LNCAP (cell line): Measurements from ENCODE around the gene SPTLC2.

Experiments
- TF ChIP-seq, protein P1 (sequence below): fragments of 450-650 bp; IDR thresholded peaks from 2 replicates; pipeline ENCODE4 v1.5.1; 2017; ENCODE audit warnings: mild to moderate bottlenecking

Gene SPTLC2

DNA sequence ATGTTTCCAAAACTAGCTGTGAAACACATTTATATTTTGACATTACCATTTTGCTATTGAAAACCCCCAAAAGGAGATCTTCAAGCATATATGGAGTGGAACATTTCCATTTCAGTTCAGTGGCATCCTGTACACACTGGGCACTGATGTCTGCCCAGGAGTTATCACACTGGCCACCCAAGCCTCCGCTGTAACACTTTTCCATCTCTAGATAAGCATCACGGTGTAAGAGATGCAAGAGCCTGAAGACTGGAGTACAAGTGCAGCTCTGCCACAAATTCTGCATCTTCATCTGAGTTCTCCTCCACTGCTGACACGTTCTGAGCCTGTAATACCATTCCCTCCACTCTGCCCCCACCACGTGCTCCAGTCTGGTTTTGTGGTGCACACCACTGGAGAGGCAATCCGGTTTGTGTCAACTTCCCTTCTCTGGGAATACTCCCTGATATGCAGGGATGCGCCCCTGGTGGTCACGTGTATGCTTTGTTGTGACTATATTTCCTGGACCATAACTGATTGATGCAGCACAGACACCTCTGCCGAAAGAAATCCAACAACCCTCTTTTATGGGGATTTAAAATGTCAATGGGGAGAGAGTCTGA is 12.7 kb downstream of the SPTLC2 start:
- TF ChIP-seq, protein P1, sequence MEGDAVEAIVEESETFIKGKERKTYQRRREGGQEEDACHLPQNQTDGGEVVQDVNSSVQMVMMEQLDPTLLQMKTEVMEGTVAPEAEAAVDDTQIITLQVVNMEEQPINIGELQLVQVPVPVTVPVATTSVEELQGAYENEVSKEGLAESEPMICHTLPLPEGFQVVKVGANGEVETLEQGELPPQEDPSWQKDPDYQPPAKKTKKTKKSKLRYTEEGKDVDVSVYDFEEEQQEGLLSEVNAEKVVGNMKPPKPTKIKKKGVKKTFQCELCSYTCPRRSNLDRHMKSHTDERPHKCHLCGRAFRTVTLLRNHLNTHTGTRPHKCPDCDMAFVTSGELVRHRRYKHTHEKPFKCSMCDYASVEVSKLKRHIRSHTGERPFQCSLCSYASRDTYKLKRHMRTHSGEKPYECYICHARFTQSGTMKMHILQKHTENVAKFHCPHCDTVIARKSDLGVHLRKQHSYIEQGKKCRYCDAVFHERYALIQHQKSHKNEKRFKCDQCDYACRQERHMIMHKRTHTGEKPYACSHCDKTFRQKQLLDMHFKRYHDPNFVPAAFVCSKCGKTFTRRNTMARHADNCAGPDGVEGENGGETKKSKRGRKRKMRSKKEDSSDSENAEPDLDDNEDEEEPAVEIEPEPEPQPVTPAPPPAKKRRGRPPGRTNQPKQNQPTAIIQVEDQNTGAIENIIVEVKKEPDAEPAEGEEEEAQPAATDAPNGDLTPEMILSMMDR: peak; percentile 33; the same call in 1 of the 2 replicates

- TF ChIP-seq, protein P1: no peak
Observed at GRCh38 chr14:77603031-77603430, 13.4 kb downstream of the SPTLC2 start.

DNA sequence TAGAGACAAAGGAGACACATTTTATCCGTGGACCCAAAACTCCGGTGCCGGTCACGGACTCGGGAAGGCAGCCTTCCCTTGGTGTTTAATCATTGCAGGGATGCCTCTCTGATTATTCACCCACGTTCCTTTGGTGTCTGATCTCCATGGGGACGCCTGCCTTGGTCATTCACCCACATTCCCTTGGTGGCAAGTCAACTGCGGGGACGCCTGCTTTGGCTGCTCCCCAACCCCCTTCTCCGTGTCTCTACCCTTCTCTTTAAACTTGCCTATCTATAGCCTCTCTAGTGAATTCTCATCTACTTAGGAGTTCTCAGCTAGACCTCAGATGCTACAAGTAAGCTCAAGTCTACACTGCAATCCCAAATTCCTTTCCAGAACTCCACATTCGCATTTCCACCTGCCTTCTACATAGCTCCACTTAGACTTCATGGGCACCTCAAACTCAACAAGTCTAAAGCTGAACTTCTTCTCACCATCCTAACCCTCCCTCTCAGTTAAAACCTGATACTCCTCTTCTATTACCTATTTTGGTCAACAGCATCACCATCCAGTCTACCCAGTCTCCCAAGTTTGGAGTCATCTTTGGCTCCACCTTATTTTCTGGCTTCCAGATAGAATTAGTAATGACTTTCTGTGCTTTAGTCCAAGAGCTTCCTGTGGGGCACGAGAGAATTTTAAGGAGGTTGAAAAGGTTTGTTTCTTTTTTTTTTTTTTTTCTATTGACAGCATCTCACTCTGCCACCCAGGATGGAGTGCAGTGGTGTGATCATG is 14.4 kb downstream of the SPTLC2 start:
- TF ChIP-seq, protein P1: no peak

GRCh38 chr14:77599889-77600288 is 16.5 kb downstream of the SPTLC2 start:
- TF ChIP-seq, protein P1: no peak

GRCh38 chr14:77598366-77599070 is 17.9 kb downstream of the SPTLC2 start:
- TF ChIP-seq, protein P1: no peak

DNA sequence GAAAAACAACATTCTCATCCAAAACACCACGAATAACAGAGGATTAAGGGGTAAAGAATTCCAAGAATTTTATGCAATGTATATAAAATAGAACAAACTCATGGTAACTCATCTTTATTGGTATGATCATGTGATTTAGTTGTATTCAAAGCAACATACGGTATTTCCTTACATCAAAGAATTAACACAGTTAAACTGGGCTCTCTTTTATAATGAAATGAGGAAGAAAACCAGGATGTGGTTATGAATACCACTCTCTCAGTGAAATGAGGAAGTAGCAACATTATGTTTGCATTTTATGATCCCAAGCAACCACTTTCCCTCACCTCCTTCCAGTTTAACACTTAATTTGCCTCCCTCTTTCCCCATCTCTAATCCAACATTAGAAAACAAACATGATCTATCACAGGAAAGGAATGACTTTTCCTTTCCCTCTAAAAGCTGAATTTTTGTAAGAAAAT is 22.9 kb downstream of the SPTLC2 start:
- TF ChIP-seq, protein P1: no peak

DNA sequence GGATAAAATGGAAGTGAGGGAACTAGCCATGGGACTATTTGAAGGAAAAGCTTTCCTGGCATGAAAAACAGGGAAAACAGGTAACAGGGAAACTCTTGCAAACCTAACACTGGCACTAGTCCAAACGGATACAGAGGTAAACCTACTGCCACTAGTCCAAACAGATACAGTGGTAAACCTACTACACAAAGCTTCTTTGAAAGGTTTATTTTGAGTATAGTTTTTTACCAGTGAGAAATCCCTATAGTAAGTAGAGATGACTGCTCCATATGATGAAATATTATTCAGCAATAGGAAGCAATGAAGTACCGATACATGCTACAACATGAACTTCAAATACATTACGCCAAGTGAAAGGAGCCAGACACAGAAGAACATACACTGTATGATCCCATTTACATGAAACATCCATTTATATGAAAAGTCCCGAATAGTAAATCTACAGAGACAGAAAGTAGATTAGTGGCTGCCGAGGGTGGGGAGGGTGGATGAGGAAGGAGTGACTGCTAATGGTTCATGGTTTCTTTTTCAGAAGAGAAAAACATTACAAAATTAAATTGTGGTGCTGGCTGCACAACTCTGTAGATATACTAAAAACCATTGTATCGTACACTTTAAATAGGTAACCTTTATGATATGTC is 25.5 kb downstream of the SPTLC2 start:
- TF ChIP-seq, protein P1: no peak
